Stimulated activated CD4-positive, alpha-beta T cell treated with anti-CD3 and anti-CD28 coated beads, Interleukin-1b, Interleukin-23, amount 100 ng/mL, for 24 hours (primary cell): Measurements from ENCODE around the gene CYP26C1.

ENCODE experiments used
- DNase-seq, 4 experiments: peaks; one replicate each; pipeline ENCODE4 v3.0.0-alpha.2; 2020; ENCODE audit warnings: low read depth in 4 of 4, low spot score in 1 of 4

The CYP26C1 gene

DNA sequence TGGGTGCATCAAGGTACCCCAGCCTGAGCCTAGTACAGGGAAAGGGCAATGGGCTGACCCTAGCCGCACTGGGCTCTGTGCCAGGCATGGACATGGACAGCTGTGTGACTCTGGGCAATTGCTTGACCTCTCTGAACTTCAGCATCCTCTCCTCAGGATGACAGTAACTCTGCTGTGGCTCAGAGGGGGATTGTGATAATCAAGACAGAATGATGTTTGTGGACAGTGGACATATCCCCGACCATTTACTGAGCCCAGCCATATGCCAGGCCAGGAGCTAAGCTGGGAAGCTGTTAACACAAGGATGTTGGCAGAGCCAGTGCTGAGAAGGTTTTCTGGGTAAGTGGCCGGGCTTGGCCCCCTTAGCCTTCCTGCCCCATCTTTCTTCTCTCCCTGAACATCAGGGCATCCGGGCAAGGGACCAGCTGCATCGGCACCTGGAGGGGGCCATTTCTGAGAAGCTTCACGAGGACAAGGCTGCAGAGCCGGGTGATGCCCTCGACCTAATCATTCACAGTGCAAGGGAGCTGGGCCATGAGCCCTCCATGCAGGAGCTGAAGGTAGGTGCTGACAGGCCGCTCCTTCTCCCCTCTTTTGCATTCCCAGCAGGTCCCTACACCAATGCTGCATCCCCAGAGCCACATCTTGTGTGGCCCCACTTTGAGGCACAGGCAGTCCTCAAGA is 3.5 kb downstream of the CYP26C1 start:
- no peak for DNase-seq

DNA sequence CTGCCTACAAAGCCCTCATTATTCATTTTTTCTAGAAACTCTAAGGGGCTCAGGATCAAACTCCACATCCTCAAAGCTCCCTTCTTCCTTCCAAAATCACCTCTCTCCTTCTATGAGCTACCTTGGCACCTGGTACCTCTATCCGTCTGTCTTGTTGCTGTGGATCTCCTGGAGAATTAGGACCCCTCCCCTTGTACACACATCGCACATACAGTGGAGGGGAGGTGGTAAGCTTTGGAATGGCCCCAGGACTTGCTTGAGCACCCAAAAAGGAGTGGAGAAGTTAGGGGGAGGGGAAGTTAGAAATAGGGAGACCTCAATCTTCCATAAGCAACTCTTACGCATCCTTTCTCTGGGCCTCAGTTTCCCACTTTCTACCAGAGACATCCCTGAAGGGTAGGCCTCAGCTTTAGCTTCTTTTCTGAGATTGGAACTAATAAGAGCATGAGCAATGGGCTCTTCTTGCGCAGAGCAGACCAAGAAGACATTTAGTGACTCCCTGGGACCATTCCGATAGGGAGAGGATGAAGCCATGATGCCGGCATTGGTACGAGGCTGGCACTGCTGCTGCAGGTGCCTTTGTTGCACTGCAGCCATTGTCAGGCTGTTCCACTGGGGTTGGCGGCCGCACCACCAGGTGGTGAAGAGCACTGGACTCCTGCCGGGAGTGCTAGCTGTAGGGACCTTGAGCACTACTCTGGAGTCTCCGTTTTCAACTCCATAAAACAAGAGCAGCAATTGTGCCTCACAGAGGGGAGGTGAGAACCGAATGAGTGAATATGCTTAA is 4.5 kb downstream of the CYP26C1 start:
- DNase-seq: no peak

DNA sequence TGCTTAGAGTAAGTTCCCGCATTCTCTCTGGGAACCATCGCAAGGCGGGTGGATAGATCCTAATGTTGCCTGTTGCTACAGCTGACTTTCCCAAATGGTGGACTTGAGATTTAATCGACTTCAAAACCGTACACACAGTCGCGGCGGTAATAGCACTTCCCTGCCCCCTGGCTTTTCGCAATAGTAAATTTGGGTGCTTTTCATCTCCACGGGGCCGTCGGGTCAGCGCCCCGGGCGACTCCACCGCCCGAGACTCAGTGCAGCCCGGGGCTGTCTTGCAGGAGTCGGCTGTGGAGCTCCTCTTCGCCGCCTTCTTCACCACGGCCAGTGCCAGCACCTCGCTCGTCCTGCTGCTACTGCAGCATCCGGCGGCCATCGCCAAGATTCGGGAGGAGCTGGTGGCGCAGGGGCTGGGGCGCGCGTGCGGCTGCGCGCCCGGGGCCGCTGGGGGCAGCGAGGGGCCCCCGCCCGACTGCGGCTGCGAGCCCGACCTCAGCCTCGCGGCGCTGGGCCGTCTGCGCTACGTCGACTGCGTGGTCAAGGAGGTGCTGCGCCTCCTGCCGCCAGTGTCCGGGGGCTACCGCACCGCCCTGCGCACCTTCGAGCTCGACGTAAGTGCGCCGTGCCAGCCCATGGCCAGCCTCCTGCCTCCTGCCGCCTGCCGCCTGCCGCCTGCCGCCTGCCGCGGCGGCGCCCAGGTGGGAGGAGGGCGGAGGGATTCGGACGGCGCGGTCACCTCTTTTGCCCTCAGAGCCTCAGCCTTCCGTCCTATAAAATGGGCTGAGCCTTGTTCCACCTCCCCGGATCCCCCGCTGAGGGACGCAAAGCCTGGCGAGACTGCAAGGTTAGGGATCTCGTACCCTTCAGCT is 5.3 kb downstream of the CYP26C1 start:
- DNase-seq: no peak

DNA sequence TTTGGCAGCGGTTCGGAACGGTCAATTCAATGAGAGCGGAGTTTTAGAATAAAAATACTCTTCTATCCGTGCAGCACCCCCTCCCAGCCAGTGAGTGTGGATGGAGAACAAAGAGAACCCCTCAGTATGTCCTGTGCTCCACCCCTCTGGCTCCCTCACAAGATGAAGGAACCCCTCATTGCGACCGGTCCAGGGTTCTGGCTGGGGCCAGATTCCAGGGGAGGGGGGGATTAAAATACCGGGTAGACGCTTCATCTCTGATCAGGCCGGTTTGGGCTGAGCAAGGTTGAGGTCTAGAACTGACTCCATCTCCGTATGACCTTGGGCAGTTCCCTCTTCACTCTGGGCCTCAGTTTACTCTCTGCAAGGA is 5.9 kb downstream of the CYP26C1 start:
- no peak for DNase-seq

DNA sequence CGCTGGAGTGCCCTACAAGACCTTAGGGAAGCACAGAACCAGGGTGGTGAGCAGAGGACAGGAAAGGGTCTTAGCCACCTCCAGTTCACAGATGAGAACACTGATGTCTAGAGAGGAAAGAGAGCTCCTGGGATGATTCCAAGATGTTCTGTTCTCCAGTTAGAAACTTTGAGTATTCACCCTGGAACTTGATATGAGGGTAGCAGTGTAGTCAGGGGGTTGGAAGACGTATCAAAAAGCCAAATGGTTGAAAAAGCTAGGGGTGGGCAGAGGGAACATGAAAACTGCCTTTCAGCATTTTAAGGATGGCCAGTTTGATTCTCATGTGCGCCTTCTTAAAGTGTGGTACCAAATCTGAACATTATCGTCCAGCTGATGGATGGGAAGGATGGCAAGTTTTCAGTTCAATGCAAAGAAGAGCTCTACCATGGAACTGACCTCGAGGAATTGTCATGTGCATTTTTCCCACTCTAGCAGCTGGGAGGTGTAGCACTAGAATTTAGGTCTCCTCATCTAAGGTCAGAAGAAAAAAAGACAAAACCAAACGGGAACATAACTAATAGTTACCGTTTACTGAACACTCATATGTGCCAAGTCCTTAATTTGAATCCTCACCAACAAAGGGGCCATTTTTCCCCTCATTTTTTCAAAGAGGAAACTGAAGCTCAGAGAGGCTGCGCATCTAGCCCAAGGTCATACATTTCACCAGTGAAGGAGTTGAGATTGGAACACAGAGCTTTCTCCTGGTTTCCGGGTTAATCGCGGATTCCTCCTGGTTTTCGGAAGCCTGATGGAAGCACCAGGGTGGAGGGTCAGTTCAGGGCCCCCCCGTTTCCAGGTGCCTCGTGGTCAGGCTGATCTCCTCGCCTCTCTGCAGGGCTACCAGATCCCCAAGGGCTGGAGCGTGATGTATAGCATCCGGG is 7.1 kb downstream of the CYP26C1 start:
- no peak for DNase-seq

DNA sequence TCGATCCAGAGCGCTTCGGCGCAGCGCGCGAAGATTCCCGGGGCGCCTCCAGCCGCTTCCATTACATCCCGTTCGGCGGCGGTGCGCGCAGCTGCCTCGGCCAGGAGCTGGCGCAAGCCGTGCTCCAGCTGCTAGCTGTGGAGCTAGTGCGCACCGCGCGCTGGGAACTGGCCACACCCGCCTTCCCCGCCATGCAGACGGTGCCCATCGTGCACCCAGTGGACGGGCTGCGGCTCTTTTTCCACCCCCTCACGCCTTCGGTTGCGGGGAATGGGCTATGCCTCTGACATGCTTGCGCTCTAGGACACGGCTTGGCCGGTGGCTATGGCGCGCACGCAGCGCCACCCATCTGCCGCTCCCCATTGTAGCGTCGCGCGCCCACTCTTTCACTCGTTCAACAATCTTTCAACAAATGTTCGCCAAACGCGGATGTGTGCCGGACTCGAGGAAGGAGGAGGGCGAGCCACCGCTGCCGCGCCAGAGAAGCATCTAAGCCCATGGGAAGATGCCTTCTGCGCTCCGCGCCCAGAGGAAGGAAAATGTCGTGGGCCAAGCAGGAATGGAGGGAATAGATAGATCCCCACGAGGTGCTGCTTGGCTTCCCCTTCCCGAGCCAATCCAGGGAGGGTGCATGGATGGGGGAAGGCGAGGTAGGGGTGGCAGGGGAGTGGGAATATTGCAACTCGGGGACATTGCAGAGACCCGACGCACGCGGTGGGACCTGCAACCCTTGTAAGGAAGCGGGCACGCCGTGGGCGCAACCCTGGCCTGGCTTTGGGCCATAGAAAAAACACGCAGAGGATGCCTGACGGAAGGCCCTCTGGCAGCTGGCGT is 8.0 kb downstream of the CYP26C1 start:
- DNase-seq: no peak

DNA sequence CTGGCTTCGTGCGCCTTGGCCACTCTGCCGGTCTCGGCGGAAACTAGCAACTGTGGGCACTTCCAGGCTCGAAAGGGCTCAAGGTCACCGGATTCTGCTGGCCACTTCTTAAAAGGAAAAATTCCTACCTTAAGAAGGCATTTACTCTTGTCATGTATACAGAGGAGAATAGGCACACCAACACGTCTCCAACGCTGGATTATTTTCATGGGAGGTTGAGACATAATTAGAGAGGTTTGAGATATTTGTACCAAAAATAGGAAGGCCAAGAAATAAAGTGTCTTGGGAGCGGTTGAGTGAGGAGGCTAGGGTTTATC is 8.6 kb downstream of the CYP26C1 start:
- no peak for DNase-seq

DNA sequence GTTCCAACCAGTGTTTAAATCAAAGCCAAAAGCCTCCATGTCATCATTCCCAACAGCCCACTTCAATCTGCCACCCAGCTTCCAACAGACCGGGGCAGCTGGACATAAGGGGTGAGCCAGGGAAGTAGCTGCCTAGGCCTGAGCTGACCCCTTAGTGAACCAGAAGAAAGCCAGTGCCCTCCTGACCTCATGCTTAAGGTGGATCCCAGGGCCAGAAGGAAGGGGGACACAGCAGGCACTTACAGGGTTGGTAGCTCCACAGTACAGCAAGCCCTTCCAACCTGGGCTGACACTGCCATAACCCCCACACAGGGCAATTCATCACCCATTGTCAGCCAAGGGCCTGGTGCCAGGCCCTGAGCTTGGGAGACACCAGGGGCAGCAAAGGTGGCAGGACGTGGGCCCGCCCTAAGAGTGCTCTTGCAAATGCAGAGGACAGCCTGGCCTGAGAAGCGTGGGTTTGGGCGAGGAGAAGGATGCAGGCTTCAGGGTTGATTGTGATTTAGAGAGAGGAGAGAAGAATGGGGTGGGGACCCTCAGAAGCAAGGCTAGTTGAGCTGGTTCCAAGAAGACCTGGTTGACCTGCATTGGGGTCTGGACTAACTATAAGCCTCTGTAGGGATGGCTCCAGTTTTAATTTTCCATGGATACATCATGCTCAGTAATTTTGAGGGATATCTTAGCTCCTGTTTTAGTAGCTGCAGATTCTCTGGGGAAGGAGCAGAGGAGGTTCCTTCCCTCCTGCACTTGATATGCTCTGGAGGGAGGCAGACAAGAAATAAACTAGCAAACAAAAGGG is 10.0 kb downstream of the CYP26C1 start:
- DNase-seq: no peak

DNA sequence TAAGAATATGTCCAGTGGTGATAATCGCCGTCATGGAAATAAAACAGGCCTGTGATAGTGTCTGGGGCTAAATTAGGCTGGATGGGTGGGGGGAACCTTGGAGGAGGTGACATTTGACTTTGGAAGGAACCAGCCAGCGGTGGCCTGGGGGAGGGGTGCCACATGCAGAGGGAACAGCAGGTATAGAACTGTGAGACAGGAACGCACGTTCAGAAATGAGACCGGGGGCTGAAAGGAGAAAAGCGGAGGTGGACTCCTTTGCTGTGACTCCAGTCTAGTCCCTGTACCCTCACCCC is 10.5 kb downstream of the CYP26C1 start:
- no peak for DNase-seq

DNA sequence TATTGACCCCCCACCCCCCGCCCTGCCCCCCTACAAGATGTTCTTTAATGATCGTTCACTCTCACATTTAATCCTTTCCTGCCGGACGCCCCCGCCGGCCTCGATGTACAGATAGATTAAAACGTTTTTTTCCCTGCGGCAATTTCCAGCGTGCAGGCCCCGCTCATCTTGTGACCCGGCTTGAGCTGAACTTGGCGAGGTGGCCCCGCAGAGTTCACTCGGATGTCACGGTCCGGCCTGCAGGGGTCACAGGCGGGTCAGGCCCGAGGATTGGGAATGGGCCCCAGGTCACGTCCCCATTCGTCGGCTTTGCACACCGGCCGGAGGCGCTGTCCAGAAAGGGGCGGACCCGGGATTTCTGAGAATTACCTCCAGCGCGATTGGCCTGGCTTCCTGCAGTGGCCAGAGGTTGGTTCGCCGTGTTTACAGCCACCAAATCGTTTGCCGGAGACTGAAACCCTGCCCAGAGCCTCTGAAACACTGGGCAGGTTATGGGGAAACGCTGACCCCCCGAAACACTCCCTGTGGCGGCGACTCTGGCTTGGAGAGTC is 11.2 kb downstream of the CYP26C1 start:
- DNase-seq: no peak

DNA sequence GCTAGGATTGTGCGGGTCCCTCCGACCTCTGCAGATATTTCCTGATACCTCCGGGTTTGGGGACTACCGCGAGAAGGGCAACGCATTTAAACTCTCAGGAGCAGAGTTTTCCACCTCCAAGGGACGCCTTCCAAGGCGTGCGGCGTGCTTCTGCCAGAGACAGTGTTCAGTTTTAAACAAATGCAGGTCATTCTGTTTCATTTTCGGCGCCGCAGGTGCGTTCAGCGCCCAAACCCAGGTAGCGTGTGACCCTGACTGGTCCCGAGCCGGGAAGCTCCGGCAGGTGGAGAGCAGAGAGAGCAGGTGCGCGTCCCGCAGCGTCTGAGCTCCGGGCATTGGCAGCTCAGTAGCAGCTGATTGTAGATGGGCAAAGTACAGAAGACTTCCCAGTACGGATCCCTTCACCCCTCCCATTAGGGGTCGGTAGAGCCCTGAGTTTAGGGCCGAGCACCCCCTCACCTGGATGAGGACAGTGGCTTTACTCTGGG is 11.7 kb downstream of the CYP26C1 start:
- no peak for DNase-seq

DNA sequence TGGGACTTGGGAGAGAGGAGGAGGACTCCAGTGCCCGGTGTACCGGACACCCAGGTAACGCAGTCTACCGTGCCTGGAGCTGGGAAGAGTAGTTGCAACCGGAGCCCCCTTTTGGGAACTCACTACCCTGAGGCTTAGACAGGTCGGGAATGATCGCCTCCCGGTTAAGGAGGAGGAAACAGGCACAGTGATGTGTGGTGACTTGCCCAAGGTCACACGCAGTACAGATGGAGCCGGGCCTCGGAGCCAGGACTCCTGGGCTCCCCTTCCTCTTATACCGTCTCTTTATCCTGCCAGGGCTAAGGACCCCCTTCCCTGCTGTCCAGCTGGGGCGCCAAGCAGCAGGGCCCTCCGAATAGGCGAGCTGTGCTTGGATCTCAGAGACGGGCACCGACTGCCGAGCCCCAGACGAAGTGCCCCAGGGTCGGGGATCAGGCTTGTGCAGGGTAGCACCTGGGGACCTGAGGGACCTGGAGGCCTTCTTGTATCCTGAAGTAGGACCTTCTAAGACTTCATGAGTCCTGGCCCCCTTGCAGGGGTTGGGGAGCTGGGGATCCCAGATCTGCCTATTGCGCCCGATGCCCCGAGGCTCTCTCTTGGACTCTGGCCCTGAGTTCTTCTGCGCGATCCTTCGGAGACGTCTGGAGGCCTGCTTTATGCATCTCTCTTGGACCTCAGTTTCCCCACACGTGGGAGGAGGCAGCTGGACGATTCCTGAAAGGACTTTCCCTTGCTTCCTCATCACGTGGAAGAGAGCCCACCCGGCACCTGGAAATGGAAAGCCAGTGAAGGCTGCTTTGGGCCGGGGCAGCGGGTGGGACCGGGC is 12.3 kb downstream of the CYP26C1 start:
- DNase-seq: no peak

DNA sequence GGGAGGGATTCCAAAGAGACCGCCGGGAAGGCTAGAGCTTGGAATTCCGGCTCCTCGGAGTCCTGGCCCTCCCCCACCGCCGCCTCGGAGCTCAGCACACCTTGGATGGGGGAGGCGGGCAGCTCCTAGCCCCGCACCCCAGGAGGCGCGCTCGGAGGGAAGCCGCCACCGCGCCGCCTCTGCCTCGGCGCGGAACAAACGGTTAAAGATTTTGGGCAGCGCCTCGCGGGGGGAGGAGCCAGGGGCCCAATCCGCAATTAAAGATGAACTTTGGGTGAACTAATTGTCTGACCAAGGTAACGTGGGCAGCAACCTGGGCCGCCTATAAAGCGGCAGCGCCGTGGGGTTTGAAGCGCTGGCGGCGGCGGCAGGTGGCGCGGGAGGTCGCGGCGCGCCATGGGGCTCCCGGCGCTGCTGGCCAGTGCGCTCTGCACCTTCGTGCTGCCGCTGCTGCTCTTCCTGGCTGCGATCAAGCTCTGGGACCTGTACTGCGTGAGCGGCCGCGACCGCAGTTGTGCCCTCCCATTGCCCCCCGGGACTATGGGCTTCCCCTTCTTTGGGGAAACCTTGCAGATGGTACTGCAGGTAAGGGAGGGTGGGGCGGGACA is 13.0 kb downstream of the CYP26C1 start, which contains the start of gene CYP26A1:
Gene CYP26A1, plus strand, starts transcription at position 355 of the 608 bp plus-strand sequence. Its CDS starts 42 bp downstream, at position 397.
- DNase-seq: no peak

DNA sequence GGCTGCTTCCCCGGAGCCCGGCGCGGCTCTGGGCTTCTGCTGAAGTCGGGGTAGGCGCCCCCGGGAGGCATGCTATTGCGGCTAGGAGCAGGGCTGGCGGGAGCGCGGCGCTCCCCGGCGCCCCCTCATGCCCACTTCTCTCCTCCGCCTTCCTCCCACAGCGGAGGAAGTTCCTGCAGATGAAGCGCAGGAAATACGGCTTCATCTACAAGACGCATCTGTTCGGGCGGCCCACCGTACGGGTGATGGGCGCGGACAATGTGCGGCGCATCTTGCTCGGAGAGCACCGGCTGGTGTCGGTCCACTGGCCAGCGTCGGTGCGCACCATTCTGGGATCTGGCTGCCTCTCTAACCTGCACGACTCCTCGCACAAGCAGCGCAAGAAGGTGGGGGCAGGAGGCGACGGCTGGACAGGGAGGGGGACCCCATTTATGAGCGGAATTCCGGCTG is 13.6 kb downstream of the CYP26C1 start:
- DNase-seq: no peak

DNA sequence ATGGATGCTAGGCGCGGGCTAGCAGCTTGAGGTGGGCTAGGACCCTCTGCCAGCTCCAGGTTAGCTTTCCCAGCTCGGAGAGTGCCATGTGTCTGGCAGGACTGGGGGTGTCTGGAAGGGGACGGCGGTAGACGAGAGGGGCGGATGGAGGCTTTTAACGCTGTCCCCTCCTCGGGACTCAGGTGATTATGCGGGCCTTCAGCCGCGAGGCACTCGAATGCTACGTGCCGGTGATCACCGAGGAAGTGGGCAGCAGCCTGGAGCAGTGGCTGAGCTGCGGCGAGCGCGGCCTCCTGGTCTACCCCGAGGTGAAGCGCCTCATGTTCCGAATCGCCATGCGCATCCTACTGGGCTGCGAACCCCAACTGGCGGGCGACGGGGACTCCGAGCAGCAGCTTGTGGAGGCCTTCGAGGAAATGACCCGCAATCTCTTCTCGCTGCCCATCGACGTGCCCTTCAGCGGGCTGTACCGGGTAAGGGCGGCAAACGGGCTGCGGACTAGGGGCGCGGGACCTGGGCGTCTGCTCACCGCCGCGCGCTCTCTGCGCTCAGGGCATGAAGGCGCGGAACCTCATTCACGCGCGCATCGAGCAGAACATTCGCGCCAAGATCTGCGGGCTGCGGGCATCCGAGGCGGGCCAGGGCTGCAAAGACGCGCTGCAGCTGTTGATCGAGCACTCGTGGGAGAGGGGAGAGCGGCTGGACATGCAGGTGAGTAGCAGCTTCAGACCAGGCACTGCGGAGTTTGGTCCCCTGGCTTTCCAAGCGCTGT is 14.2 kb downstream of the CYP26C1 start:
- DNase-seq: no peak

DNA sequence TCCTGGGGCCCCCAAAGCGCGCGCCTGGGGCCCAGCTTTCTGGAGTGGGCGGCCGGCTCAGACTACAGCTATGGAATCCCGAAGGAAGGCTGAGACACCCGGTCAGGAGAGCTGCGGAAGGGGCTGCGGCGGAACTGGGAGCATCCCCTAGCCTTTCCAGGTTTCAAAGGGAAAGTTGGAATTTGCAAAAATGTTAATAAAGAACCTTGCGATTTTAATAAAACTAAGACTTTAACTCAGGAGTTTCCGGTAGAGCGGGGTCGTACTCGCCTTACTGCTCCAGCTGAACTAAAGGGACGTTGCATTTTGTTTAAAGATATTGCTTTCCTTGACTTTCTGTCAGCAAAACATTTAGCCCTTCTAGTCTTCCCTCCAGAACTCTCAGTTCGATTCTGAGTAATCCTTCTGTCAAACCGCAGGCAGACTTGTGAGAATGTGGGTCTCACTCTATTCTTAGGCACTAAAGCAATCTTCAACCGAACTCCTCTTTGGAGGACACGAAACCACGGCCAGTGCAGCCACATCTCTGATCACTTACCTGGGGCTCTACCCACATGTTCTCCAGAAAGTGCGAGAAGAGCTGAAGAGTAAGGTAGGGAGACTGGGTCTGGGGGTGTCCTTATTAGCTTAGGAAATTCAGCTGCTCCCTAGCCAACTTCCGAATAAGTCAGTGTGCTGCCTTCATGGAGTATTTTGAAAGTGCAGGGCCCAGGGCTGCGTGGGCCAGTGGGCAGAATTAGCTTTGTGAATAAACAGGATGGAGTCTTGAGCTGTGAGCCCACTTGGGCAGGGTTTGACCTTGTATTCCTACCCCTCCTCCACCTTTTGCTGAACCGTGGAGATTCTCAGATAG is 15.0 kb downstream of the CYP26C1 start:
- no peak for DNase-seq
